GM12874 (cell line): ENCODE data around the gene CD55.

Experiments used
- CTCF ChIP-seq: IDR thresholded peaks from 2 replicates; pipeline ENCODE4 v1.5.1; 2011; ENCODE audit warnings: low read depth, mild to moderate bottlenecking, control low read depth, low read length, moderate library complexity; ENCODE audit not compliant: insufficient read depth

The CD55 gene

GRCh38 chr1:207323425-207324225 lies 2.1 kb downstream of the CD55 start:
- no peak for TF ChIP-seq CTCF

- no peak for TF ChIP-seq CTCF
Observed at GRCh38 chr1:207328004-207328403, 6.5 kb downstream of the CD55 start.

GRCh38 chr1:207328908-207329440 lies 7.5 kb downstream of the CD55 start:
- no peak for TF ChIP-seq CTCF

GRCh38 chr1:207329469-207329868 lies 8.0 kb downstream of the CD55 start:
- no peak for TF ChIP-seq CTCF

GRCh38 chr1:207330011-207330710 lies 8.7 kb downstream of the CD55 start:
- no peak for TF ChIP-seq CTCF

- no peak for TF ChIP-seq CTCF
Observed at GRCh38 chr1:207331354-207332313, 10.2 kb downstream of the CD55 start.

GRCh38 chr1:207333009-207333600 lies 11.6 kb downstream of the CD55 start:
- no peak for TF ChIP-seq CTCF
